ENCODE data around the gene FLYWCH1.
A peak's percentile ranks its signal among the peaks of the same experiment; 100 is the strongest.

GRCh38 chr16:2960183-2961010, 48.7 kb downstream of the FLYWCH1 start:
- TF ChIP-seq CTCF (IDR thresholded peaks at IDR 0.05) (peak; percentile 4), EZH2 (IDR thresholded peaks at IDR 0.05) (no peak), EZH2phosphoT487 (IDR thresholded peaks at IDR 0.05) (no peak)
